ENCODE measurements around the gene VPS35. TPM values are rescaled to one million over a fixed set of nuclear protein-coding genes. Genes with fewer than 3 reads are reported as not detected.

VPS35 gene
- total and polyA plus RNA-seq, 2 of the 13 experiments (the other 11 are each of a cell fraction or from before 2014, with no cell fraction given), result 30.7 to 136 TPM

- TF ChIP-seq REST (IDR thresholded peaks at IDR 0.05; ENCODE audit: borderline replicate concordance in 1 of 2, low read depth in 1 of 2, low read length in 2 of 2) (no peak; a peak in 1 of 4 replicates), ZNF513 (CRISPR knock-in tag; conservative IDR thresholded peaks at IDR 0.05) (no peak), SIX1 (CRISPR knock-in tag; IDR thresholded peaks at IDR 0.05; ENCODE audit: borderline replicate concordance) (peak; percentile 64; the same call in 1 of the 2 replicates), ZBTB33 (CRISPR knock-in tag; IDR thresholded peaks at IDR 0.05) (no peak; the same call in 1 of the 2 replicates), ESRRA (CRISPR knock-in tag; IDR thresholded peaks at IDR 0.05; ENCODE audit: low read depth) (no peak; the same call in 1 of the 2 replicates), SOX13 (IDR thresholded peaks at IDR 0.05) (no peak), SOX13 (CRISPR knock-in tag; conservative IDR thresholded peaks at IDR 0.05 in 1 of 2, IDR thresholded peaks at IDR 0.05 in 1 of 2) (0 out of 4 replicates have a peak, but pooled peaks of 1 of the 2 experiments have one; percentile 6), MAZ (IDR thresholded peaks at IDR 0.05; ENCODE audit: borderline replicate concordance, low read depth, low read length) (no peak), MAZ (CRISPR knock-in tag; IDR thresholded peaks at IDR 0.05; ENCODE audit: low read depth) (peak; percentile 76; the same call in 1 of the 2 replicates), NRL (CRISPR knock-in tag; IDR thresholded peaks at IDR 0.05; ENCODE audit: borderline replicate concordance) (peak; percentile 84; the same call in 1 of the 2 replicates), ZNF615 (CRISPR knock-in tag; IDR thresholded peaks at IDR 0.05; ENCODE audit: borderline replicate concordance) (no peak), MEF2D (CRISPR knock-in tag; IDR thresholded peaks at IDR 0.05) (peak; percentile 43; the same call in 1 of the 2 replicates), ATM (IDR thresholded peaks at IDR 0.05; ENCODE audit: borderline replicate concordance) (no peak), ZFAT (CRISPR knock-in tag; conservative IDR thresholded peaks at IDR 0.05) (no peak), TOE1 (CRISPR knock-in tag; IDR thresholded peaks at IDR 0.05) (0 out of 2 replicates have a peak, but pooled peaks have one; percentile 29), ATF6 (CRISPR knock-in tag; conservative IDR thresholded peaks at IDR 0.05) (no peak; the same call in 1 of the 2 replicates), HDAC2 (CRISPR knock-in tag; IDR thresholded peaks at IDR 0.05) (0 out of 2 replicates have a peak, but pooled peaks have one; percentile 40)
Observed at GRCh38 chr16:46632778-46633733, 55.9 kb downstream of the VPS35 start (continued).
